ENCODE results near the gene PRPF40B.
"Not testable (repeated sequence)": the region's sequence is repeated elsewhere in the genome, so short reads cannot be mapped to it uniquely, and the experiment has no call there.

The PRPF40B gene

DNA sequence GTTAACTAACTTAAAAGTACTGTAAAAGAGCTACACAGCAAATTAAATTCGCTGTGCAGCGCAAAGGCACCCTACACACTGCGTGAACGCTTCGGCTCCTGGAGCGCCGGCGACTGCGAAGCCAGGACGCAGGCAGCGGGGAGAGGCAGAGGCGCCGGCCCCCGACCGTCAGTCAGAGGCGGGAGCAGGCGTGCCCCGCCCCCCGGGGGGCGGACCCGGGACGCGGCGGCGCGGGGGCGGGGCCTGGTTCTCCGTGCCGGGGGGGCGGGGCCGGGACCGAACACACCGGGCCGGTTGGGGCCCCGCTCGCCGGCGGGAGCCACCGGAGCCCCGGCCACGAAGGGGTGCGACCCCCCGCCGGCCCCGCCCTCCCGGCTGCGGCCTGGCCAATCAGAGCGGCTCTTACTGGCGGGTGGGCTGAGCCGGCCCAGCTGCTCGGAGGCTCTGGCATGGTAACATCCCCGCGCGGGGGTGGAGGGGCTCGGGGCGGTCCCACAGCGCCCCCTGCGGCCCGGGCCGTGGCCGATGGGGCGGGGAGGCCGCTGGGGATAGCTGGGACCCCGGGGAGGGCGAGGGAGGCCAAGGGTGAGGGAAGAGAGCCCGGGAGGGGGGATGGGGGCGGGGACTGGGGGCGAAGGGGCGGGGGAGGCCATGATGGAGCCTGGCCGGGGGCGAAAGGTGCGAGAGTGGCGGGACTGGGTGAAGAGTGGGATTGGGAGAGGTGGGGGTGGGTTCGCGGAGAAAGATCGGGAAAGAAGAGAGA lies at the start of gene PRPF40B:
TSS of gene PRPF40B (plus strand) at position 420 of the 763 bp plus-strand sequence. CDS start at position 450, 30 bp downstream.
- peak; percentile 89 for DNase-seq

DNA sequence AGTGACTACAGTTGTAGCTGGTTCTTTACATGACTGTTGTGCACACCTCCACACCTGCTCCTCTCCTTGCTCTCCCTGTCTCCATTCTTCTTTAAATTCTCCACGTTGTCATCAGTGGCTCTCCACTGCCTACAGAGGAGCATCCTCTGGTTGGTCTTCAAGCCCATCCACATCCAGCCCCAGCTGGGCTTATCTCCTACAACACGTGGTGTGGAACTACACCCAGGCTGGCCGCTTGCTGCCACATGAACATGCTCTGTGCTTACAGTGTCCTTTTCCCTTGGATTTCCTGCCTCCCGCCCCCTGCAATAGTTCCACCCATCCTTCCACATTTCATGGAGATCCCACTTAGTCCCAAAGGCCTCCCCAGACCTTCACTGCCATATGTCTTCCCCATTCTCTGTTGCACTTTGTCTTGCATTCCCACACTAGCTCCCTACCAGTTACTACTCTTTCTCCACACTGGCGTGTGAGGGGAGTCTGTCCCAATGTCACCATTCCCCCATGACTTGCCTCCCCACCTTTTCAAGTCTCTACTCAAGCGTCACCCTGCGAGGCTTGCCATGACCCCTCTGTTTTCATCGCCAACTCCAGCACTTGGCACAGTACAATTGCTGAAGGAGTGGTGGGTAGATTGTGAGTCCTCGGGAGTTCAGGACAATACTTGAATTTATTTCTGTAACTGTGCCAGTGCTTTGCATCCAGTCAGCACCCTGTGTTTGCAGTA lies 45.6 kb upstream of the PRPF40B start:
- no peak for DNase-seq

DNA sequence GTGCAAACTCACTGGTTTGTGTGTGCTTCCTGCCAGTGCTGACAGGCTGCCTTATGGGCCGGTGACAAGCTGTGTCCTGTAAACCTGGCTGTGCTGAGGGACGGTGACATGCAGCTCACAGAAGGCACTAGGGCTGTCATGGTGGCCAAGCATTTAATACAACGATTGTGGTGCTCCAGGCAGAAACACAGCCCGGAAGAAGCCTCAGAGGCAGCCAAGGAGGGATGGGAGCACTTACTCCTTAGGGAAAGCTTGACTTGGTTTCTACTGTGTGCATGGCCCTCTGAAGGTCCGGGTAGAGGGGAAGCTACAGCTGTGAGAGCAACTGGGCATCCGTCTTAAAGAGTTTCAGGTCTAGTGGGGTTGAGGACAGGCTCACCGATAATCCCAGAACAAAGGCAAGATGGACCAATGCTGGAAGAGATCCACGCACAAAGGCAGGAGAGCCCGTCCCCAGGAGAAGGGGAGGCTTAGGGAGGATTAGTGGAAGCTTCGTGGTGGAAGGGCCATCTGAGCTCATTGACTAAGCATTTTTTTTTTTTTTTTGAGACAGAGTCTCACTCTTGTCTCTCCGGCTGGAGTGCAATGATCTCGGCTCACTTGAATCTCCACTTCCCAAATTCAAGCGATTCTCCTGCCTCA lies 44.8 kb upstream of the PRPF40B start:
- DNase-seq: no peak

DNA sequence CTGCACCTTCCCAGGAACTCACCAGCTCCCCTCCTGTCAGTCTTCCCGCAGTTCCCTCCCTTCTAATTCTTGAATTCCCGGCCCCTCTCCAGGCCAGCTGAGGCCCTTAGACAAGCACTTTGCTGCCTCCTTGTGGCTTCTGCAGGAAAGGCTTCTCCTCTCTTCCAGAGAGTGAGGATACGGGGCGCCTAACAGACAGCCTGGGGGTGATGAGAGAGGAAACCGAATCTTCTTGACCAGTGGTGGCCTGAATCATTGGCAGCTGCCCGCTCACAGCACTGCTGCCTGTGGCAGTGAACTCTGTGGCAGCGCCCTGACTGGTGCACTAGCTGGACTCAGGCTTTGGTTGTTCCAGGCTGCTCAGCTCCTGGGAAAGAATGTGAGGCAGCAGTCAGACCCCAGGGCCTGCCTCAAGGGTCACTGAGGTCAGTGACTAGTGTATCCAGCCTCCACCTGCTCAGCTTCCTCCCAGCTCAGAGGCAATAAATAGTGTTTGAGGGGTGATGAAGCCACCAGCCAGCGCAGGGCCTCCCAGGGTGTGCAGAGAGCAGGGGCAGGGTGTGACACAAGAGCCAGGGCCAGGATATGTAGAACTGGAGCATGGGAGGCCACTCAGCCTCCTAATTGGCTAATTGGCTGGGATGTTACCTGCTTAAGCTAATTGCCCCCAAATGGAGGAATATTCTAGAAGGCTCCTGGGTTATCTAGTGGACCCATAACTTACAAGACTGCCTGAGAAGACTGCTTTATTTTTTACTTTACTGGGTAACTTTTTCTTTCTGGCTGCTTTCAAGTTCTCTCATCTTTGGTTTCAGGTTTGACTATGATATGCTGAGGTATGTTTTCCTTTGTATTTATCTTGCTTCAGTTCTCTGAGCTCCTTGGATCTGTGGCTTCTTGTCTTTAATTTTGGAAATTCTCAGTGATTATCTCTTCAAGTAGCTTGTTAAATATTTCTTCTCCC lies 42.5 kb upstream of the PRPF40B start:
- DNase-seq: peak; percentile 60

DNA sequence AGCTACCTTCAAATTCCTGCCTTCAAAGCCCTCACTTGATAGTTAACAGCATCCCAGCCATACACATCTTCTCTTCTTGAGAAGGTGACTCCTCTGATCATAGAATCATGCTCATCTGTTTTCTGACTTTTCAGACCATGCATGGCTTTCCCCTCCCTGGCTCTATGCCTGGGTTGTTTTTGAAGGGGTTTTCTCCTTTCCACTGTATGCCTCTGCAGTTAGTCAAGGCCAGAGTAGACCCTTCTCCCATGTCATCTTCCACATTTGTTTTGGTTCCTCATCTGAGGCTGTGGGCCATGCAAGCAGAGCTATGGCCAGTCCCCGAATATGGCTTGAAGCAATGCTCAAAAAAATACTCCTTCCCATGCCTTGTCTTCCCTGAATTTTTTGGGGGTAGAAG lies 41.2 kb upstream of the PRPF40B start:
- DNase-seq: no peak

DNA sequence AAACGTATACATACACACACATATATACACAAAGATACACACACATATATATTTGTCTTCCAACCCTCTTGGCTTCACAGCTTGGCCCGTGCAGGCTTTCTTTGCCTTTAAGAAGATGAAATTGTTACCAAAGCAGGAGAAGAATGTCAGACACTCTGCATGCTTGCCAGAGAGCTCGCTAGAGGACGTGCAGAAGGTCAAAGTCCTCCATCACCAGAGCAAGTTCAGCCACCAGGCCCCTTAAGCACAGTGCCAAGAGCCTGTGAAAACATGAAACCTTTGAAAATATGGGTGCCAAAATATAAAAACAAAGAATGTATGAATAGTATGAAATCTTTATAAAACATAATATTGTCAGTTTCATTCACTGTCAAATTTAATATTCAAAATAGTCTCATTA lies 40.5 kb upstream of the PRPF40B start:
- no peak for DNase-seq

DNA sequence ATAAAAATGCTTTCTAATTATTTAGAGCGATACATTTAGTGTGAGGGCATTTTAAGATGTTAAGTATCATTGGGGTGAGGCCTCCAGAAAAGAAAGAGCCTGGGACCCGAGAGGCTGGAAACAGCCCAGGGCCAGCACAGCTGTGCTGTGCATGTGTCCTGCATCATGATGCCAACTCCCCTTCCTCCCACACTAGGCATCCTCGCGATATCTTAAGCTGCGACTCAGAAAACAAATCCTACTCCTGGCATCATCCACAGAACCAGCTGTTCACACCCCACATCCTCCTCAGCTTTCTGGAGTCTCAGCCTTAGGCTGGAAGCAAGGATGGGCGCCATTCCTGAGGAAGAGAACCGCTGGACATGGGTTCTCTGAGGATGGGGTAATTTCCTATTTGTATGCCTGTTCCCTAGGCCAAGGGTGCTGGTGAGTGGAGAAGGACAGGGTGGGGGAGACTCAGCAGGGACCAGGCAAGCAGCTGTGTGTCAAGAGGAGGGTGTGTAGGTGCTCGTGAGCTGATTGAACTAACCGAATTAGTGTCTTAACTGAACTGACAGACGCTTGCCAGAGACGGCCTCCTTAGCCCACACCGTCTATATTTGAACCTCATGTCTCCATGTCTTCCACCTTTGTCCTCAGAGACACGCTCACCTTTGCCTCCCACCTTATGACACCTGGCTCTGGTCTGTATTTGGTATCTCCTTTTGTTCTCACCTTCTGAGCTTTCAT lies 39.8 kb upstream of the PRPF40B start:
- DNase-seq: no peak

DNA sequence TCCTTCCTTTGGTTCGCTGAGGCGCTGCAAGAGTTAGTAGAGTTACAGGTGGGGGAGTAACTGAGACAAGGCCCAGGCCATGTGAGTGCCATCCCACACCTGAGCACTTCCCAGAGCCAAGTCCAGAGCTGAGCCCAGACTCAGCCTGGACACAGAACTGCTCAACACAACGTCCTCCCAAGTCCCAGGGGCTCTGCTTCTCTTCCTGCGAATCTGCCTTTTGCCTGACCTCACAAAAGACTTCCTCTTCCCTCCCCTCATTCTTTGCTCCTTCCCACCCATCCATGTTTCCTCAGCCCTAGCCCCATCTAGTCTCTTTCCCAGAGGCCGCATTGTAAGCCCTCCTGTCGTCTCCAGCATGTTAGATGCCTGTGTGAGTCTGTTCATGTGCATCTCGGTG lies 38.8 kb upstream of the PRPF40B start:
- DNase-seq: no peak

DNA sequence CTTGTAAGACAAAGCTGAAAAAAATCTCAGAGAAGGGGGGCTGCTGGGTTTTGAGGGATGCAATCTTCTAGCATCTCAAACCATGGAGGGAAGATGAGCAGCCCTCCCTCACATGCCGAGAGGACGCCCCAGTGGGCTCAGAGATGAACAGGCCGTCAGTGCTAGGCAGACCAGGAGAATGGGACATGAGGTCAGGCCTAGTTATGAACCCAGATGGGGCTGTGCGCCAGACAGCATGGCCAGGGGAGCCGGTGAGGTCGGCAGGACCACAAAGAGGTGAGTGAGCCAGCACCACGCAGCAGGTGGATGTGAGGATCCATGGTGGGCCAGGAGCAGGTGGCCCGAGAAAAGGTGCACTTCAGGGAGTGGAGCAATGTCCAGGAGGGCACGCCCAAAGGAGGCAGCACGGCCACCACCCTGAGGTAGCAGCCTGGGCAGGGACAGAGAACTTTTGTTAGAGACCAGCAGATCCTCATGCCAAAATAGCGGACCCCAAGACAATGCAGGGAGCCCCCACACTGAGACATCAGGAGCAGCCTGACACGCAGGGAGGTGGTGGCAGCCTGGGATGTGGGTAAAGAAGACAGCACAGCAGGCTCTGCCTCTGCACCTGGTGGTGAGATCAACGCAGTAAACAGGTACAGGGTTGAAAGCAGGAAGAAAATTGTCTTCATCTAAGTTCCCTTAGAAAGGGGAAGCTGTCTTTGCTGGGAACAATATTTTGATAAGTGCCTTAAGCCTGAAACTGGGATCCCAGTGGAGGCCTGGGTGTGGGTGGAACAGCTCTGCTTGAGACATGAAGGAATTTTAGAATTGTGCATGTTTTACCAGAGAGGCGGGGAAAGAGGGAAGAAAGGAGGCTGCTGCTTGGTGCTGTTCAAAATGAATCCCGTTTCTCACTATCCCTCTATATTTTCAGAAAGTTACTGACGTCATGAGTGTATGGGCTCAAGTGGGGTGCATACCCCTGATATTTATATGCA lies 37.6 kb upstream of the PRPF40B start:
- DNase-seq: no peak

DNA sequence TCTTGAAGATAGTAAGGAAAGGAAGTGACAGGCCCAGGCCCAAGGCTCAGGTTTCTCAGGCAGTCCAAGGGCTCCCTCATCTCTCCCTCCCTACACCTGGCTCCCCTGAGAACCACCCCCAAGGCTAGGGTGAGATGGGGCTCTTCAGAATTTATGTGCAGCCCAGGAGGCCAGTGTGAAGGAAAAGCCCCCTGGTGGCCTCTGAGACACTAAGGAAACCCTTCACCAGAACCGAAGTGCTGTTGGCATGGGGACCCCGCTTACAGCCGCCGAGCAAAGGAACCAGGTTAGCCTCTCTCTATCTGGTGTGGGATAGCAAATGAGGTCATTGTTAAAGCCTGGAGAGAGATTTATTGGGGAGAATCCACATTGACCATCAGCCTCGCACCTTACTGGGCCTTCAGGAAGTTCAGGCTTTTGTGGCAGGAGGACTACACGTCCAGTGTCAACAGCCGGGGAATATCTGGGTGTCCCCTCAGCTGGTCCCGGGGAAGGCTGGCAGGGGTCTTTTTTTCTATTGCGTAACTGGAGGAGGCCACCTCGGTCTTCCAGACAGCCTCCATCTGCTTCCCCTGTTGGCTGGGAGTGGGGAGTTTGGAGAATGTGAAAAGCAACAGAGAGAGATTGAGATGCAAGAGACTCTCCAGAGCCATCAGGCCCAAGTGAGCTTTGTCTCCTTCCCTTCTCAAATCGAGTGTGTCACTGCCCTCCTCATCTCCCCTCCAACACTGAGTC lies 36.0 kb upstream of the PRPF40B start:
- no peak for DNase-seq

DNA sequence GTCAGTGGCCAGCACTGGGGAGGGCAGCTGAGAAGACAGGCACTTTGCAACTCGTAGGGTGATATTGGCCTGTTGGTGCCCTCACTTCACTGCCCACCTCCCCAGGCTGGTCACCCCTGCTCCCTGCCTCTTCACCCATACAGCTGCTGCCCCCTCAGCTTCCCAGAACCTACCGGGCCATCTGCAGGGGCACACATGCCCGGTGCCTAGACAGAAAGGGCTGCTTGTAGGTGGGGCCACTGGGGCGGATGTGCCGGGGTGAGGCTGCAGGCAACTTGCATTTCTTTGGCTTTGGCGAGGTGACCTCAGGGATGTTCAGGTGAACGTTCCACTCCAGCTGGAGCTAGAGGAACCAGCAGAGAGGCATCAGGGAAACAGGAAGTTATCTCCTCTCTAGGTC lies 35.1 kb upstream of the PRPF40B start:
- DNase-seq: no peak

DNA sequence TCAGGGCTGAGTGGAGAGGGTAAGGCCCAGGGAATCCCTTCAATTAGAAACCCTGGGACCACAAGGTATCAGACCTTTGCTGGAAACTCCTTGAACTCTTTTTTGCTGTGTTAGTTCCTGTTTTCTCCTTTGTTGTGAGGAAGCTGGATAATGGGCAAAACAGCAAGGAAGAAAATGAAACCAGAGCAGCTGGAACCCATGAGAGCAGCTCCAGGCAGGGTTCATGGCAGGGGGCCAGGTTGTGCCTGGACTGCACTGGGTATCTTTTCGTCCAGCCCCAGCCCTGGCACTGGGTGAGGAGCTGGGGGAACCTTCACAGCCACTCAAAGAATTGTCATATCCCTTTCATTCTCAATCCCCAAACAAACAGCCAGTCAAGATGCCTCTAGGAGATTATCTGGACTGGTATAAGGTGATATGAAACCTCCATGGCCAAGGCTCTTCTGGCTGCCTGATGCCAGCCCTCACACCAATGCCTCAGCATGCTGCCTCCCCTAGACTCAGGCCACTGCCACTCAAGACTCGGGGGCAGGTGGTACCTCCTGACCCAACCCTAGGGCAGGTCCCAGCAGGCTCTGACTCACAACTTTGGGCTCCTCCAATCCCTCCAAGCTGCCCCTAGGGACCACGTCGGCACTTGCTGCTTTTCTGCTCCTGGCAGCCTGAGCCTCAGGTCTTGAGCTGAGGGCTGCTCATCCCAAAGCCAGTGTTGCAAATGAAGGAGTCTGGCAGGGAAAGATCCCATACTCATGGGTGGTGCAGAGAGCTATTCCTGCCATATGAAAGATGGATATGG lies 34.4 kb upstream of the PRPF40B start:
- DNase-seq: no peak

DNA sequence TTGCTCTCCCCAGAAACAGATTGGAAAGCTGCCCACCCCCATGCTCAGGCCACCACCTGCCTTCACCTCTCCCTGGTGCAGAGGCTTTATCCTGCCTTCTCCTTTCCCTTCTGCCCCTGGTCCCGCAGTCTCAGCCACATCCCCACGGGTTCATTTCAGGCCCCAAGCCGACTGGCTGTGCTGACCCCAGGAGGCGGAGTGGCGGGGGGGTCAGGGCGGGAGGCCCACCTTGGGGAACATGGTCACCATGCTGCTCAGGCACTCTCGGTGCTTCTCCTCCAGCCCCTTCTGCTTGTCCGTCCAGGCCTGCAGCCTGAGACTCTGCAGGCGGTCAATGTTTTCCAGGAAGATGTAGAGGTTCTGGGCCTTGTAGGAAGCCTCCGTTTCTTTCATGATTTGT lies 24.8 kb upstream of the PRPF40B start:
- no peak for DNase-seq

DNA sequence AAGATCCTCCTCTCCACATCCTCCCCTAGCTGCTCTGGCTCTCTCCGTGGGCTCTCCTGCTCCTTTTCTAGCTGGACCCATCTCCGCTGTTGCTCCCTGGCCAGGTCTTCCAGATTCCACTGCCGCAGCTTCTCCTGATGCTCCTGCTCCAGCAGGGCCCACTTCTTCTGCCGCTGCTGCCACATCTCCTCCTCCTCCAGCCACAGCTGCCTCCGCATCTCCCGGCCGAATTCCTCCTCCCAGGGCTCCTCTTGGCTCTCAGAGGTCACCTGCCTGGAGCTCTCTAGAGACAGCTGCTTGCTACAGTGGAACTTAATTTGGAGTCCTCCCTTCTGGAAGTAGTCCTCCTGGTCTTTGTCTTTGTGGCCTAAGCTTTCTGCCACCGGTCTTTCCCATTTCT lies 23.4 kb upstream of the PRPF40B start:
- no peak for DNase-seq

DNA sequence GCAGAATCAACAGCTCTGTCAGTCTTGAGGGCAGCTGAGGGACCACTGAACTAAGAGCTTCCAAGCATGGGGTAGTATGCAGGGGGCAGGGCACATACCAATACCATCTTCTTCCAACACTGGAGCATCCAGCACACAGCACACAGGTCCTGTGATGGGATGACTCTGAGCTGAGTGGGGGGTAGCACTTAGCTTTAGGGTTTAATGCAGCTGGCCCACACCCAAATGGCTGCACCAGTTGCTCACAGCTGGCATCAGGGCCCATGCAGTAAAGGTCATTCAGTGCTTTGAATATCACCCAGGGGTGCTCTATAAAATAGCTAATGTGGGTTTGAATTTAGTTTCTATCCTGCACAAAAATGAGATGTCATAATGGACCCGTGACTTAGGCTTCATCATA lies 19.6 kb upstream of the PRPF40B start:
- DNase-seq: no peak

DNA sequence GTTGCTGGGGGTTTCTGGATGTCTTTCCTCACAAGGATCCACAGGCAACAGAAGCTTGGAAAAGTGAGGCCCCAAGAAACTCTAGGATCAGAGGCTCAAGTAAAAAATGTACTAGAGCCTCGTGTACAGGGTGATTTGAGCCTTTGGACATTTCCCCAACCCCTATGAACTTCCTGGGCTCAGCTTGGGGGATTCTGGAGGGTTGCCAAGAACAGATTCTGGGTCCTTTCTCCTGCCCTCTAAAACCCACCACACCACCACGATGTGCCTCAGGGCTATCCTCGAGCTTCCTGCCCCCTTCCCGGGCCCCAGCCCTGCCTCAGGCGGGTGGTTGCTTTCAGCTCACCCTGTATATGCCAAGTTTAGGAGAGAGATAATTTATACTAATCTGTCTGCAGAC lies 18.5 kb upstream of the PRPF40B start:
- no peak for DNase-seq

DNA sequence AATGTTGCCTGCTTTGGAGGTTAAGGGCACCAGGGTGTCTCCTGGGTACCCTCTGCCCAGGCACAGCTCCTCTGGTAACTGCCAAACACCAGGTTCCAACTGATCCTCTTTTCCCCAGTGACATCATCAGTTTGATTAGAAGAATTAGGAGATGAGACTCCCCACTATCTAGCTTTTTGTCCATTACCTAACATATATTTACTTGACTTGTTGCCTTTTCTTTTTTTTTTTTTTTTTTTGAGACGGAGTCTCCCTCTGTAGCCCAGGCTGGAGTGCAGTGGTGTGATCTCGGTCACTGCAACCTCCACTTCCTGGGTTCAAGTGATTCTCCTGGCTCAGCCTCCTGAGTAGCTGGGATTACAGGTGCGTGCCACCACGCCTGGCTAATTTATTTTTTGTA lies 17.8 kb upstream of the PRPF40B start, which contains the start of gene FAM186B:
TSS of gene FAM186B (minus strand) at position 101 of the 400 bp plus-strand sequence. CDS start 162 bp downstream, outside the sequence.
- DNase-seq: not testable (repeated sequence)

DNA sequence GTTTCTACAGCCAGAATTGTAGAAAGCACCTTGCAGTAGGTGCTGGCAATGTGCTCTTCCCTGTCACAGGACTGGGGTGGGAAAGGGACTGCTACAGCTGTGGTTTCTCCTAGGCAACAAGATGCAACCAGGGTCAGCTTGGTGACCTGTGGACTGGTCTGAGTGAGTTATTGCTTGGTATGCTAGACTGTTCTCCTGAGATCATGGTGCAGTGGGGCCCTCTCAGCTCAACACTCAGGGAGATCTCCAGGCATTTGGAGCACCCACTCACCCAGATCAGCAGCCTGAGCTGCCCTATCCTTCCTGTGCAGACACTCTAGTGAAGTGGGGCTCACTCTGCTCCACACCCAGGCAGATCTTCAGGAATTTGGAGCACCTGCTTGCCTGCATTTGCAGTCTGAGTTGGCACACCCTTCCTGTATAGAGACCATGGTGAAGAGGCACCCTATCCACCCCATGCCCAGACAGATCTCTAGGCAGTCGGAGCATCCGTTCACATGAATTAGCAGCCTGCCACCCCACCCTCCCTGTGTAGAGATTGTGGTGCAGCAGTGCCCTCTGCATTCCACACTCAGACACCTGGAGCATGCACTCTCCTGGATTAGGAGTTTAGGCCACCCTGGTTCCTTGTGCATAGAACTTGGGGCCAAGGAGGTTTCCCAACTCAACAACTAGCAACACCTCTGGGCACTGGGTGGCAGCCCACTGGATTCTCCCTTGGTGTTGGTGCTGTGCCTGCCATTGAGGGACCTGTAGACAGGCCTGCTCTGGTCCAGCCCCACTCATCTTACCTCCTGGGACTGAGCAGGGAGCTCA lies 14.1 kb upstream of the PRPF40B start:
- no peak for DNase-seq
